CD4-positive, alpha-beta T cell treated with Interleukin-4 for 4 hours (primary cell): Measurements from ENCODE around the gene C10orf105.

Source experiments
- DNase-seq: peaks from one replicate; pipeline ENCODE4 v3.0.0-alpha.2; 2020

Gene C10orf105, protein sequence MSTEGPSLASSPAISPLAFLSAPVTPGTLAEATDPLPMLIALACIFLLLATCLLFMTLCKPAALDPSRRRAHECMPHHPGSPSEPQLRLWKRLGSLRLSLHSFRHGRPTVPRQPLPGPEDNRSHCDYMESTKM

DNA sequence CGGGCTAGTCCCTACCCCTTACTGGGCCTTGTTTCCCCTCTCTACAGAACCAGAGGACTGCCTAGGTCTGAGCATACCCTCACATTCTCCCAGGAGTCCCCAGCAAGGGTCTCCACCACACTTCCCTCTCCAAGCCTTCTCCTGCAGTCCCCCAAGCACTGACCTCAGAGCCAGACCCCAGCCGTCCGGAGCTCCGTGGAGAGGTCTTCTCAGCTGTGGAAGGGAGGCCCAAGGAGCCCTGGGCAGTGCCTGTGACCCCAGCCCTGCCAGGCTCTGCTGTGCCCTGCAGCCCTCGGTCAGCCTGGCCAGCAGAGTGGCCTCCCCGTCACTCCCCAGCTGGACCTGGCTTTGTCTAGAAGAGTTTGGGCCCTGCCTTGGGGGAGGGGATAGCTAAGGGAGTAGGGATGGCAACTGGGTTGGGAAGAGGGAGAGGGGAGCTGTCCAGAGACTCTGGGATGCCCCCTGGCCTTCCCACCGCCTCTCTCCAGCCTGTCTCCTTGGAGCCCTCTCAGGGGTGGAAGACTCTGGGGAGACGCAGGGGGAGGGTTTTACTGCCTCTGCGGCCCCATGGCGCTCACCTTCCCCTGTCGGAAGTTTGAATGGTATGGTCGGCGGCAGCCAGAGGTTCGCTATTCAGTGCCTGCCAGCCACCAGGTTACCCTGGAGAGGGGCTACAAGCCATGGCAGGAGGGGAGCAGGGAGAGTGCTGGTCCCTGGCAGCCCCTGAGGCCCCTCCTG is at the start of gene C10orf105:
TSS of gene C10orf105 (minus strand) at position 315 of the 738 bp plus-strand sequence. CDS start 3,441 bp downstream, outside the sequence.
- no peak for DNase-seq

DNA sequence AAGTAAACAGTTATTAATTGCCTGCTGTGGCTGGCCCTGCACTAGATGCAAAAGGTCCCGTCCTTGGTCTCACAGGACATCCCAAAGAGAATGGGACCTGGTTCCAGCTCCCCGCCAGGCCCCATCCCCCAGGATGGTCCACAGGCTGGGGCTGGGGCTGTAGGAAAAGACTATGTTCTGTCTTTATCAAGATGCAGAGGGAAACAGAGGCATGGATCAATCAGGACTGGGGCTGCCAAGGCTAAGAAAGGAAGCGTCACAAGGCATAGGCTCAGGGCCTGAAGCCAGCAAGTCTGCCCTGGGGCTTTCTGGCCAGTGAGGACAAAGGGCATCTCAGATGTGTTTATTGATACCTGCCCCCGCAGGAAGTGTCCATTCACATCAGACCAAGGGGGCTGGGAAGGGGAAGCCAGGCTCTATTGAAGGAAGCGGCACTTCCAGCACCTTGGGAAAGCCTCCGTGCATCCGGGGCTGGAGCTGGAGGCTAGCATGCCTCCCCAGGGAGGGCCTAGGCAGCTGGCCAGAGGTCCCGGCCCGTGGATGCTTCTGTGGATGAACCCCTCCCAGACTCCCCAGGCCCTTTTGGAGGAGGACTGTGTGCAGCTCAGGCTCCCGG is 48.0 kb upstream of the C10orf105 start:
- no peak for DNase-seq

DNA sequence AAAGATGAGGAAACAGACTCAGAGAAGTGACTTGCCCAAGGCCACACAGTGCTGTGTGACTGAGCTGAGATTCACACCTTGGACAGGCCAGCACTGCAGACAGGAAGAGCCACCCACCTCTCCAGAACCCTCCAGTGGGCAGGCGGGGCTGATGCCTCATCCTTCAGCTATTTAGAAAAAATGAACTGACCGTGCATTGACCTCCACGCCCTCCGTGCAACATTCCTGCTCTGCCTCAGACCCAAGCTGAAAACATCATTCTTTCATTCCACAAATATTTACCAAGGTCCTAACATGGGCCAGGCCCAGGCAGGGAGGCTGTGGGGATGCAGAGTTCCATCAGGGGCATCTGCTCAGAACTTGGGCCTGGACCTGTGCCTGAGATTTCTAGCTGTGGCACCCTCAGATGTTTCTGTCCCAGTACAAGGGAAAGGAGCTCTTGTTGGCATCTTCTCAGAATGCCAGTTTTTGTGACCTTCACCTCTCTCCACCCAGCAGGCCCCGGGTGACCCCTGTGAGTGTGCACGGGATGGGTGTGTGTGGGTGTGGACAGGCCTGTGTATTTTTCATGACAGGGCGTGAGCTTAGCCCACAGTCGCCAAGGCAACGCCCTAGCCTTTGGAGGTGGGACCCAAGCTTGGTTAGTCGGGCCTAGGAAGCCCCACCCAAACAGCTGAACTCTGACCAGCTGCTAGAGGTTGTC is 47.3 kb upstream of the C10orf105 start:
- DNase-seq, result peak; percentile 72

DNA sequence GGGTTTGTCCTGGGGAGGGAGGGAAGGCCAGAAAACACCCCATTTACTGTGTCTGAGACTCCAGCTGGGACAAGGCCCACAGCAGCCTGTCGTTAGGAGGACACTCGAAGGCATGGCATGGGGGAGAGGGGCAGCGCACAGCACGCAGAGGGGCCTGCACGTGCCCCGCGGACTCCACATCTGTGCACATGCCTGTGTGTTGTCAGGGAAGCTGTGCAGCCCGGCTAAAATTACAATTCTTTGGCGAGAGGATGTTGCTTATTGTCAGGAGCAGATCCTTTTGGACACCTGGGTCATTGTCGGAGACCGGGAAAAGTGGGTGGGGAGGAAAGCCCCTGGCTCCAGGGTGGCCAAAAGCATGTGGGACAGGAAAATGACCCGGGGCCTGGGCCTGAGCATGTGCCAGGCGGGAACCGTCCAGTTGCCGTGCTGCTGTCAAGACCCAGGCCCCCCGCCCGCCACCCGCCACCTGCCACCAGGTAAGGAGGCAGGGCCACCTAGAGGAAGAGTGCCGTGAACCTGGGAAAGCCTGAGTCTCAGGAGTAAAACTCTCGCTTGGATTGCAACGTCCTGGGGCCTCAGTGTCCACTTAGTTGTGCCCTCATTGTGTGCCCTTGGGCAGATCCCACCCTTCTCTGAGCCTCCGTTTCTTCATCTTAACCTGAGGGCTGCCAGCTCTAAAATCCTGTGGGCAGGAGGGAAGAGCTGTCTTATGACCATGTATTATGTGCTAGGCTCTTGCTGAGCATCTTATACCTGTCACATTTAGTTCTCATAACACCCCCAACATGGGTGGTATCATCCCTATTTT is 46.5 kb upstream of the C10orf105 start:
- no peak for DNase-seq

DNA sequence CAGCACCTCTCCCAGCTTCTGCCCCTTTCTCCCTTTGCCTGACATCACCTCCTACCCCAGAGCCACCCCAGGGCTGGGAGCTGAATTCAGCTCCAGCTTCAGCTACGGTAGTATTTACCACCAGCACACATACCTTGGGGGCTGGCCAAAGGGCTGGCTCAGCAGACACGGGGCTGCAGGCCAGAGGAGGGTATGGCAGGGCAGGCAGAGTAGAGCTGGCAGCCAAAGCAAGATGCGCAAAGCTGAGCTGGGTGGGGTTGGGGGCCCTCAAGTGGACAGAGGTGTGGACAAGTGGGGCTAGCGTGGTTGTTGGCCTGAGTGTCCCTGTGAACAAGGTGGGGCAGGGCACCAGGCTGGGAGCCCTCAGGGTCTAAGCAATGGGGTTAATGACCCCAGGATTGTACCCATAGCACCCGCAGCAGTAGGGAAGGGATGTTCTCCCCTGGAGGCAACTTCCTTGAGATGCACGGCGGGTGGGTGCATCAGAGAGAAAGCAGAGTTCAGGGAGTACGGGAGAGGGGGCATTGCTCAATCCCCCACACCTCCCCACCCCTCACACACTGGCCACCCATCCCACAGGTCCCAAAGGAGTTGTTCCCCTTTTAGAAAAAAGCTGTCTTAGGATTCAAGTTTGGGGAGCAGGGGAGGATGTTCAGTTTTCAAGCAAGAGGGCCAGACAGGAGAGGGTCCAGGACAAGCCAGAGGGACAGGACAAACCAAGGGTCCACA is 45.8 kb upstream of the C10orf105 start:
- DNase-seq, result no peak

DNA sequence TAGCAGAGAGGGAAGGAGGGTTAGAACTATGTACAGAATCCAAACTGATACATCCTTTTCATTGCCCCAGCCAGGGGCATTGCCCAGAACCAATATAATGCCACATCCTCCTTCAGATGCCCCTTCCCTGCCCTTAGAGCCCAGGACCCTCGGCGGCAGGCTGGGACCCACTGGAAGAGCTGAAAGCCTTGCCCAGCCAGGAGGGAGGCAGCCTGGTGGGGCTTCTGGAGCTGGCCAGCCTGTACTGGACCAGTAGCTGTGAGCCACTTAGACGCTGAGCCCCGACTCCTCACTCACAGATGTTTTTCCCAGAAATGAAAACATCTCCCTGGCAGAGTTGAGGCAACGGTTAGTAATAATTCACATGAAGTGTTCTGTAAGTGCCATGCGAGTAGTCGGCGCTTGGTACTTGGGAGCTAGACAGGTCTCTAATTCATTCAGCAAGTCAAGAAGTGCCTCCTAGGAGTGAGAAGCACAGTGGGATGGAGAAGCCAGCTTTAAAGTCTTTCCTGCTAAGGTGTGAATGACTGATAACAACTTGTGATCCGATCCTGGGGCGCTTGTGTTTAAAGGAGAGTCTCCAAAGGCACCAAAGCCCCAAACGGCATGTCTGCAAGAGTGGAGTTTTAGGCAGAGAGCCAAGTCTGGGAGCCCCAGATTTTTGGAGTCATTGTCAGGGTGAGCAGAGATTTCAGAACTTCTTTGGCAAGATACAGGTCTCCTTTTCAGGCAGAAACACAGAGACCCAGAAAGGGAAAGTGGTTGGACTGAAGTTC is 44.0 kb upstream of the C10orf105 start:
- DNase-seq, result no peak

DNA sequence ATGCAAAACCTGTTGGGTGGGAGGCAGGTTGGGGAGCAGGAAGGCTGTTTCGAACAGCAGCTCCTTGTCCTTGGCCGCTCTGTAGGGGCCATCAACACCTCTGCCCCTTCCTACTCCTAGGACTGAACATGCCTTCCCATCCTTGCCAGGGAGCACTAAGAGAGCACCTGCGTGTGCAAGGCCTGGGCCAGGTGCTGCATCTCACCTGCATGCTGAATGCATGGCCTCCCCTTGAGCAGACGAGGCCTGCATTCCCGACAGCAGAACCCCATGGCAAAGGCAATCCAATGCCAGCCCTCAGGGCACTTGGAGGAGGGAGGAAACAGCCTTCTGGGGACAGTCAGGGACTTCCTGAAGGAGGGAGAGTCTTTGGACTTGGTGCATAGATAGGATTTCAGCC is 42.7 kb upstream of the C10orf105 start:
- no peak for DNase-seq

DNA sequence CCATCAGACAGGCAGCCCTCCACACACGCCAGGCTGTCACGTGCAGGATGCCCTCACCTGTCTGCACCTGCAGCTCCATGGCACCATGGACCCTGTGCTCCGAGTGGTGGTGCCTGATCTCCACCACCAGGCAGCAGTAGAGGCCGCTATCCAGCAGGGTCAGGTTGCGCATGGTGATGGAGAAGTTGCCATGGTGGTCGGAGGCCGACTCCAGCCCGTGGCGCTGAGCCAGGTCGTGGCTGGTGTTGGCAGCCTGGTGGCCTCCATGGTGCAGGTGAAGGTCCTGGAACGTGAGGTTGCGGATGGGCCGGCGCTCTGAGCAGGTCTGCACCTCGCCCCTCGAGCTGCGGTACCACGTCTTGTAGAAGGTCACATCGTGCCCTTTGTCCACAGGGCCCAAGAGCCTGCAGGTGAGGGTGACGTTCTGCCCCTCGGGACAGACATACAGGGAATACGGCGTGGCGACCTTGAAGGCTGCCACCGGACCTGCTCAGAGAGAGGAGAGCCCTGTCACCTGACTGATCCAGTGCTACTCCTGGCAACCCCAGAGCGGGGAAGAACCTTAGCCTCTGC is 42.0 kb upstream of the C10orf105 start:
- no peak for DNase-seq

DNA sequence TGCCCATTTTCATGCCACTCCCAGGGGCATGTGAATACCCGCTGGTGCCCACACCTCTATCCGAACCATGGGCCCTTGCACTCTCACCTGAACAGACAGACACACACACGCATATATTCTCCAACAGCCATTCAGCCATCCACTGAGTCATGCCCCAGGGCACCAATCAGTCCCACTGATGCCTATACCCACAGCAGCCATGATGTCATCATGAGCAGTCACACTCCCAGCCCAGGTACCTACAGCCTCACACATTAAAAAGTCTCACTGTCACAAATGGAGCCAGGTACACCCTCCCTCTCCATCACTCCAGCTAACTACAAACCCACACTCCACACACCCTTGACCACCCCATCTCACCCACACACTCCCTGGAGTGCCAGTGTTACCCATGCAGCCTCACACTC is 41.5 kb upstream of the C10orf105 start:
- DNase-seq, result peak; percentile 71

DNA sequence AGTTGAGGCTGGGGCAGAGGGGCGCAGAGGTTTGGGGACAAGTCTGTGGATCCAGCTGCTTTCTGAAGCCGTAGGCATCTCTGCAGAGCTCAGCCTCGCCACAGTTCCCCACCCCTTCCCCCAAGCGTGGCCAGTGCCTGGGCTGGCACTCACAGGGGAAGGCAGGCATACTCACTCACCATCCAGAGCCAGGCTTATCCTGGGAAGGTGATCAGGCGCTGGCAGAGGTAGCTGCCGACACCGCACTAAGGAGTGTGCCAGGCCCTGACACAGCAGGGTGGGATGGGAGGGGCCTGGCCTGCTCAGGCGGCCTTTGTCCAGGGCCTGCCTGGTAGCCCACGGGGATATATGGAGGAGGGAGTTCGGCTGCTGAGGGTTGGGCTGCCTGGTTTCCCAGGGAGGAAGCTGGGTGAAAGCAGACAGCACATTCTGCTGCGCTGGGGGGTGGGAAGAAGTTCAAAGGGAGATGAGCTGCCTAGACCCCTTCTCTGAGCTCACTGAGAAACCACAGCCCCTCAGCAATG is 37.9 kb upstream of the C10orf105 start:
- no peak for DNase-seq

DNA sequence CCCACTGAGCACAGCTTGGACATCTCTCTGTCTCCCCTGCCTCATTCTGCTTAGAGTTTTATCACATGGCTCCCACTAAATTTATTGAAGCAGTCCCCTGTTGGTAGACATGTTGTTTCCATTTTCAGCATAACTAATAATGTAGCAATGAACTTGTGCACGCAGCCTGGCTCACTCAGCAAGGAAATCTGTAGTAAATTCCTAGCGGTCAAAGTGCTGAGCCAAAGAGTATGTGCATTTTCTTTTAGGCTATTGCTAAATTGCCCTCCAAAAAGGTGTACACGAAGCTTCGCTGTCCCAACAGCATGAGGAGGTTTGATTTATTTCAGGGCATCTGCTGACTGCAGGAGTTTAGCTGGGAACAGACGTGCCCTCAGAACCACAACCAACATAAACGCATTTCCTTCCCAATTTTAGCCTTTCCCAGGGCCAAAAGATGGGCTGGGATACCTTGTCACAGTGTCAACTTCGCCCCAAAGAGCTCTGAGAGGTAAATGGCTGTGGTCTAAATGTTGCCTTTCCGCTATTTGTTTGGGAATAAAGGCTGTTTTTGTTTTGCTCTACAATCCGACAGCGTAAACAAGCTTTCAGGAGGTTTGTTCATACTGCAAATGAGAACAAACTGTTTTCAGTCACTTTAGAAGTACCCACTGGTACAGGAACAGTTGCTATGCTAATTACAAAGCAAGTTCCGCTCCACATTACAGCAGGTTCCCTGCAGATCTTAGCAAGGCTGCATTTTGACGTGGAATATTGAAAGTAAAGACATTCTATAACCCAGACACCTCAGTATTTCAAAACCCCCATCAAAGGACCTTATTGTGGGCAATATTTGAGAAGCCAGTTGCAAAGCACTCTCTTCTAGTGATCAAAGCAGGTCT is 37.0 kb upstream of the C10orf105 start:
- DNase-seq, result peak; percentile 49

DNA sequence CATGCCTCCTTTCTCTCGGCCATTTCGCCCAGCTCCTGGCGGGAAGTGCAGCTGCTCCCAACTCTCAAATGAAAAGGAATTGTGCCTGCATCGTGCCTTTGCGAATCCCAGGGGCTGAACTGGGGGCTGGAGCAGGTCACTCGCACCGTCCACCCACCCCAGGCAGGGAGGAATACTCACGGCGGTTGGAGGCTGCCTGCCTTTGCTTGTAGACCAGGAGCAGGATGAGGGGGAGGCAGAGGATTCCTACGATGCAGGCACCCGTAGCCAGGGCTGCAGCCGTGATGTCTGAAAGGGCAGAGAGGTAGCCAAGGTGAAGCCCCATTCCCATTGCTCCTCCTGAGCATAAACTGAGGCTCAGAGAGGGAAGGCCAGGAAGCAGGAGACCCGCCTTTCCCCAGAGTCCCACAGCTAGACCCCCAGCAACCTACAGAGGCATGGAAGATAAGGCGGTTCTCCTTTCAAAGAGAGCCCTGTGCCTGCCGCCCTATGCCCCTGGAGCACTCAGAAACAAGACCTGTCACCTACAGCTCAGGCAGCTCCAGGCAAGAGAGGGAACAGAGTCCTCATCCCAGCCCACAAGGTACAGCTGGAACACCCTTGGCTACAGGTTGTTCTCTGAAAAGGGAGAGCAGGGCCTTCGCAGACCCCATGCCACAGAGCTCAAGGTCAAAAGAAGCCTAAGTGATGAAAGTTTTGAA is 35.8 kb upstream of the C10orf105 start:
- DNase-seq, result no peak

DNA sequence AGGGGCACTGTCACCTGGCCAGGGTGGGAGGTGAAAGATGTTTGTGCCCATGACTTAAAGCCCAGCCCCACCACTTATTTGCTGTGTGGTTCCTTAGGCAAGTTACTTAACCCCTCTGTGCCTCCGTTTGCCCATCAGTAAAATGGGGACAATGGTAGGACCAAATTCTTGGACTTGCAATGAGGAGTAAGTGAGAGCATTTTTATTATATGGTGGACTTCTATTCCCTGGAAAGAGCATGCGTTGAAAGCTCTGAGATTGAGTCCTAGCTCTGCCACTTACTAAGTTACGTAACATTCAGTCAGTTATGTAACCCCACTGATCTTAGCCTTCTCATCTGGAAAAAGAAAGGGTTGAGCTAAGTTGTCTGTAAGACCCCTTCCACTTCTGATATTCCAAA is 35.0 kb upstream of the C10orf105 start:
- DNase-seq, result no peak

DNA sequence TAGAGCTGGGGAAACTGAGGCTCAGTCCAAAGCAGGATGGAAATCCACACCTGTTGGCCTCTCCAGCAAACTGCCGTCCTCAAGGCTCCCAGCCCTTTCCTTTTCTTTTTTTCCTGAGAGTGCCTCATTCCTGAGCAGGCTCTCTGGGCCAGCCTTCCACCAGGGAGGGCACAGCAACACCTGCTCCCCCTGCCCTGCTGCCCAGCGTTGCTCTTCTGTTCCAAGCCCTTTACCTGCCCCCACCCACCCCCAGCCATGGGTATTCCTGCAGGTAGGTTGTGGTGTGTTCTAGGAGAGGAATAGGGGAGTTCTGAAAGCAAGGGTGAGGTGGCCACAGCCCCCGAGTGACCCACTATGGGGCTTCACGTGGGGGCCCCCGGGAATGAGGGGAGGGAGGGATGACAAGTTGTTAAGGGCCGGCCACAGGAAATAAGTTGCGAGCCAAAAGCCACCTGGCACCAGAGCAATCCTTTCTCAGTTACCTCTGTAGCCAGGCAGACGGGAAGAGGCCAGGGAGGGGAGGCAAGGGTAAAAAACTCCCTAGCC is 34.5 kb upstream of the C10orf105 start:
- no peak for DNase-seq

DNA sequence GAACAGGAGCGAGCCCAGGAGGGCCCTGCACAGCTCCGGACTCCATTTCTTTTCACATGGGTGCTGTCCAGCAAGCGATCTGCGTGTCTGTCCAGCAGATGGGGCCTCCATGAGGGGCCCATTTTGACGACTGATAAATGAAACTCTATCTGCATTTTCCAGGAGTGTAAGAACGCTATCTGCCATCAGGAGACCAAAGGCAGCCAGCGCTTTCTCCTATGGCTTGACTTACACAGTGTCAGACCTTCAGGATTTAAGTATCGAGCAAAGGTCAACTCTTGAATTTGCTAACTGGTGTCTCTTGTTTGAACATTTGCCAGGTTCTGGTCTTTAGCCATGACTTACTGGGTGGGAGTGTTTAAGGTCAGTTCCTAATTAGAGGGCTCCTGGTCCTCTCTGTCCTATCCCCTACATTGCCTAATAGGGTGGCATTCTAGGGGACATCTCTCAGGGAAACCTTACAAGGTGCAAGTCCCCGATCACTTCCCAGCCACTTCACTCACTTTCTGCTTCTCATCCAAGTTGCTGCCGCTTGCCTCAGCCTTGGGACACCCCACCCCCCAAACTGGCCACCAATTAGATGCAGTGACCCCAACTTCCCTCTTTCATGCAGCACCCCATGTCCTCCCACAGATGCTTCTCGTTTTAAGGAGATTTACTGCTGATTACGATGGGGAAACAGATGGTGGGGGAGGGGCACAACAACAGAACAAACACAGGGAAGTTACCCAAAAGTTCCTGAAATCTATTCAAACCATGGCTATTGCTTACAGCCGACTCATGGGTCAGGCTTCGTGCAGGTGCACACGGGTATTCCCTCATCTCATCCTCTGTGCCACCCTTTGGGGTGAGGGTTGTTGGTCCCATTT is 33.7 kb upstream of the C10orf105 start:
- peak; percentile 34 for DNase-seq

DNA sequence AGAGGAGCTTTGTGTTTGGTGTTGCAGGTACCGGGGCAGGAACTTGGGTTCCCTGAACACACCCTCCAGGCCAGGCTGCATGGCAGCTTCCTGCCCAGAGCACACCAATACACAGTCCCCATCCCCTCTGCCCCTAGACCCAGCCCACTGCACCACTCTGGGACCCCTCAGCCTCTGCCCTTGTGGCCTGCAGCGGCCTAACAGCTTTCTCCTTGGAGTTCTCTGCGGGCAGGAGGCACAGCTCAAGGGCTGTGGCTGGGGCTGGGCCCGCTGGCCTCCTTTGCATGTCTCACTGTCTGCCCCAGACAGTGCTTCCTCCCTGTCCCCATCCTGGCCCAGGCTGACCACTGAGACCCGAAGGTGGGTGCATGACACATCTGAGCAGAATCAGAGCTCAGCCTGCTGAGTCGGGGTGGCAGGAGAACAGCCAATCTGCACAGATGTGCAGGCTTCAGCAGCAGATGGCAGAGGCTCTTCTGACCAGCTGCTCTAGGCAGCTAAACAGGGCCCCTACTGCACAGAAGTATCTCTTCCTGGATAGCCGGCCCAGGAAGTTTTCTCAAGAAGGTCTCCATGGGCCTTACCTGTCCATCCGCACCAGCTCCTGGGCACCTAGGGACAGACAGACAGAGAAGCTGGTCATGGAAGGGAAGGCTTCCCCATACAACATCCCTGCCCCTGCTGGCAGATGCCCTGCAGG is 33.0 kb upstream of the C10orf105 start:
- DNase-seq, result no peak
